Right kidney (tissue), 1 donor: ENCODE measurements around the gene DMD.

Experiments
- DNase-seq: peaks from one replicate; pipeline ENCODE4 v3.0.0-alpha.2; 2016

The DMD gene

DNA sequence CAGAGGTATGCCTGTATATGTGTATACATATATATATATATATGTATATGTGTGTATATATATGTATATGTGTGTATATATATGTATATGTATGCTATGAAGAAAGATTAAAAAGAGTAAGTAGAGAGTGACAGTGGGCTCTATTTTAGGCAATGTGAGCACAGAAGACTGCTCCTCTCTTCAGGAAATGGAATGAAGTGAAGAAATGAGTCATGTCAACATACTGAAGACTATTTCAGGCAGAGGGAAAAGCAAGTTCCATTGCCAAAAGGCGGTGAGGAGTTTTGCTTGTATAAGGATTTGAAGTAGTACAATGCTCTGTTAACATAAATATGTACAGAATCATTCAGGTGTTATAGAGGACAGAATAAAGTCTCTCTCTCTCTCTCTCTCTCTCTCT is 1366.3 kb downstream of the DMD start:
- no peak for DNase-seq

DNA sequence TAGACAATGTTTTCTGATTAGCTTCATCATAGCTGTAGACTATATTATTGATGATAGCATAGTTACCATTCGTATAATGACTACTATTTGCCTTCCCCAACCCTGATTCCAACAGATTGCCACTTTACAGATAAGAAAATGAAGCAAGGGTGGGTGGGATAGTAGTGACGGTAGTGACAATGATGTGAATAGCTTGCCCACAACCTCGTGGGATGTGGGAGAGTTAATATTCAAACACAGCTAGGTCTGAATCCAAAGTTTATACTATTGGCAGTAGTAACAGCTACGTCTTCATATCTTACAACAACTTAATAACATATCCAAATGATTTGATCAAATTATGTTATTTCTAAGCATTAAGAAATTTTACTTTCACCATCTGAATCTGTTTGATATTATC is 1372.7 kb downstream of the DMD start:
- DNase-seq: no peak

GRCh38 chrX:31837445-31838049 is 1373.8 kb downstream of the DMD start:
- DNase-seq: no peak

- no peak for DNase-seq
Measured at GRCh38 chrX:31836479-31836878, 1374.9 kb downstream of the DMD start.

- DNase-seq: no peak
Measured at GRCh38 chrX:31832263-31832662, 1379.1 kb downstream of the DMD start.

GRCh38 chrX:31820430-31821210 is 1390.7 kb downstream of the DMD start:
- no peak for DNase-seq

- DNase-seq: no peak
Measured at GRCh38 chrX:31819455-31819854, 1391.9 kb downstream of the DMD start.

DNA sequence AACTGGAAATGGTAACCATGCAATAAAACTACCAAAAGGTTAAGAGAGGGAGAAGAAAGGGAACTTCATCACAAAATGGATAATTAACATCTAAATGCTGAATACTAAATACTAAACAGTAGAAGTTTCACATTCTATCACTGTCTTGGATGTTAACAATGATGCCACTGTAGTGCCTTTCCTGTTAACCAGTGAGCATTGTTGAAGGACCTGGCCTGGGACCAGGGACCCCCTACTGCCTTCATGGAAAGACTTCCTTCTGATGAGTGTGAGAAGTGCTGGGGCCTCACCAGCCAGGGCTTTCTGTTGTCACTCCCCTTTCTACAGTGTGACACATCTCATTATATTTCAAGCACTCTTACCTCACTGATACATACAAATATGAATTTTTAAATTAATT is 1400.2 kb downstream of the DMD start:
- DNase-seq: no peak

DNA sequence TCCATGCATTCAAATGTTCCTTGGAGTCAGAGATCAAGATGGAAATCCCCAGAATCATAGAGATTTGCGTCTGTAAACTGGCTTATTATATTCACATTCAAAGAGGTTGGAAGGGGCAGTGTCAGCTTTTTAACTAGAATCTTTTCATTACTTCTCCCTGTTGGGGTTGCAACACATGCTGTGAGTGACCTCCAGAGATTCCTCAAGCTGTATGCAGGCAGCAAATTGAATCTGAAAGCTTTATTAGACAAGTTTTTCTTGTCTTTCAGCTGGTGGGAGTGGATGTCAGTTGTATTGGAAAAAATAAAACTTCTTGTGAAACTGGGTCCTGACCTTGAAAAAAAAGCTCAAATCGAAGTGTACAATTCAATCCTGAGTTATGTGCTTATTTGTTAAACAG is 1403.0 kb downstream of the DMD start:
- DNase-seq: no peak

DNA sequence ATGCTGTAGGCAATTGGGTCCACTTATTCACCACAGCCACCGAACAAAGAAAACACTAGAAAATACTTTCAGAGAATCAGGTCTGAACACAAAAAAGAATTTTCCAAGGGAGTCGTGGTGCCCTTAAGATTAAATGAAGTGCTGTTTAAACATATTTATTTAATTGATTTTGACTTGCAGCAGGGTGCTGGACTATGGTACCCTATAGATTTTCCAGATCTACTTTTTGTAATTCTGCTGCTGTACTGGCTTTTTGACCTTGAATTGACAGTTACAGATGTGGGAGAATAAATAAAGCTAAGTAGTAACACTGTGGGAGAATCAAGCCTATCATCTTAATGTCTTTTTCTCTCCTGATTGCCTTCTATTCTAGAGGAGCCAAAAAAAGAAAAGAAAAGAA is 1404.2 kb downstream of the DMD start:
- no peak for DNase-seq

GRCh38 chrX:31805781-31806180 is 1405.6 kb downstream of the DMD start:
- DNase-seq: no peak

DNA sequence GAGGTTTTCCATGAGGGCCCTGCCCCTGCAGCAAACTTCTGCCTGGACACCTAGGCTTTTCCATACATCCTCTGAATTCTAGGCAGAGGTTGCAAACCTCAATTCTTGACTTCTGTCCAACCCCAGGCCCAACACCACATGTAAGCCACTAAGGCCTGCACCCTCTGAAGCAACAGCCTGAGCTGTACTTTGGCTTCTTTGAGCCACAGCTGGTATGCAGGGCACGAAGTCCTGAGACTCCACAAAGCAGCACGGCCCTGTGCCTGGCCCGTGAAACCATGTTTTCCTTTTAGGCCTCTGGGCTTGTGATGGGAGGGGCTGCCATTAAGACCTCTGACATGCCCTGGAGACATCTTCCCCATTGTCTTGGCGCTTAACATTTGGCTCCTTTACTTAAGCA is 1411.1 kb downstream of the DMD start:
- DNase-seq: no peak

DNA sequence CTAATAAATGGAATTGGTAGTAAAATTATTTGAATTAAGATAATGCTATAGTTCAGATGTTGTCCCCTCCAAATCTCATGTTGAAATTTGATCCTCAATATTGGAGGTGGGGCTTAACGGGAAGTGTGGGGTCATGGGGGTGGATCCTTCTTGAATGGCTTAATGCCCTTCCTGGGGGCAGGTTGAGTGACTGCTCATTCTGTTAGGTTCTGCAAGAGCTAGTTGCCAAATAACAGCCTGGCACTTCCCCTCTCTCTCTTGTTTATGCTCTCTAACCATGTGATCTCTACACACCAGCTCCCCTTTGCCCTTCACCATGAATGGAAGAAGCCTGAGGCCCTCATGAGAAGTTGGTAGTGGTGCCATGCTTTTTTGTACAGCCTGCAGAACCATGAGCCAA is 1414.7 kb downstream of the DMD start:
- no peak for DNase-seq

DNA sequence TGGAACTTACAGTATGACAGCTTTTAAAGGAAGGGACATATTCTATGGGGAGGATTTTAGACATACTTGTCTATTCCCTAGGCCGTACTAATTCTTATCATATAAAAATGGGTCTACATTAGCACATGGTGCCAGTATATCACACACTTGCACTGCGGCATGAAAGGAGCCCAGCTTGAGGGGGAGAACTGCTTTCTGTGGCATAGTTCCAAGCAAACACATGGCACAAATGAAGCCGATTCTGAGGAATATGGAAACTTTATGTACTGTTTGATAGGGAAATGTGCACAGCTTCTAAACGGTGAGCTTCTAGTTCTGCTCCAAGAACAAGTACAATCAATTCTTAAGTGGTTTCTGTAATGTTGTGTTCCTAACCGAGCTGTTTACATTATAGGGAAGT is 1463.9 kb downstream of the DMD start:
- DNase-seq: no peak

DNA sequence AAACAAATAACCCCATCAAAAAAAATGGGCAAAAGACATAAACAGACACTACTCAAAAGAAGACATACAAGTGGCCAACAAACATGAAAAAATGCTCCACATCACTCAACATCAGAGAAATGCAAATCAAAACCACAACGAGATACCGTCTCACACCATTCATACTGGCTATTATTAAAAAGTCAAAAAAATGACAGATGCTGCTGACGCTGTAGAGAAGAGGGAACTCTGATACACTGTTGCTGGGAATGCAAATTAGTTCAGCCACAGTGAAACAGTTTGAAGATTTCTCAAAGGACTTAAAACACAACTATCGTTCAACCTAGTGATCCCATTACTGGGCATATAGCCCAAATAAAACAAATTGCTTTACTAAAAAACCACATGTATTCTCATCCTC is 1468.3 kb downstream of the DMD start:
- DNase-seq: no peak

- no peak for DNase-seq
Measured at GRCh38 chrX:31717474-31717873, 1493.9 kb downstream of the DMD start.

GRCh38 chrX:31715675-31716074 is 1495.7 kb downstream of the DMD start:
- DNase-seq: no peak

- no peak for DNase-seq
Measured at GRCh38 chrX:31714797-31715196, 1496.6 kb downstream of the DMD start.

GRCh38 chrX:31713120-31713519 is 1498.2 kb downstream of the DMD start:
- DNase-seq: no peak

DNA sequence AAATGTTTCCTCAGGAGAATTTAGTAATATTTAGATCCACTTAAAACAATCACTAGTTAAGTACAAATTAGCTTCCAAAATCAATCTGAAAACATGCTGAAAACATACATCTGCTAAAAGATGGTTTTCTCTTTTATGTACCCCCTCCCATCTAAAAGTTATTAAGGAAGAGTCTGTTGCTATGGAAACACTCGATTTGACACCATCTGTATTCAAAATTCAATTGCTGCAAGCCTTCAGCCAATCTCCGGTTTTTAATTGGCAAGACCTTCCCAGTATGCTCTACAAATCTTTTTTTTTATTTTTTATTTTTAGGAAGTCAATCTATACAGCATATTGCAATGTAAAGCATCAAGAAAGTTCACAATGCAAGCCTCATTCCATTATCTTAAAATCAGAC is 1500.2 kb downstream of the DMD start:
- DNase-seq: no peak

DNA sequence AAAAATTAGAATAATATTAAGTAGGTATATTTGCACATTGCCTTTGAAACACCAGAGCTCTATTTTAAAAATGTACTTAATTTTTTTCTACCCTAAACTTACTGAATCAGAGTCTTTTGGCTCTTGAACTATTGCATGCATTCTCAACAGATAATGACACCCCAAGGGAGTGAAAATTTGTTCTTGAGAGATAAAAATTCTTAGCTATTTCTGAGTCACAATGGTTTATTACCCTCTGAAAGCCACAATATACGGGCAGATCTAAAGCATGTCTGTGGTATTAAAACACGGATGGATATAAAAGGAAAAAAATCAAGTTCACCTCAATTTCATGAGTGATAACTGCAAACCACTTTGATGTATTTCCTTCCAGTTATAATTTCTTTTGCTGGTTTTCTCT is 1503.2 kb downstream of the DMD start:
- no peak for DNase-seq

- no peak for DNase-seq
Measured at GRCh38 chrX:31706466-31706865, 1504.9 kb downstream of the DMD start.

DNA sequence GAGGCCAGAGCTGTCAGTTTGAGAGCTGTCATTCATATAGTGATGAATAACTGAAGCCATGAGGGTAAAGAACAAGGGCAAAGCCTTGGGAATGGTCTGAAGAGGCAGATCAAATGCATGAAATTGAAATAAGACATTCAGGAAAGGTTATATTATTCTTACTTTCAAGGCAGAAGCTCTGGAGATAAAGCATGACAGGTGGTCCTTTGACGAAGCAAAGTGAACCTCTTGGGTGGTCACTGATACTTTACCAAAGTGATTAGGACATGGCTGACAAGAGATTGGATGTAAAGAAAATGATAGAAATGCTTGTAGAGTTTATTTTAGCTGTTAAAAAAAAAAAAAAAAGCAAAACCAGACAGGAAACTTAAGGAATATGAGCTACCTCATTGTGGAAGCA is 1505.5 kb downstream of the DMD start:
- no peak for DNase-seq

- no peak for DNase-seq
Measured at GRCh38 chrX:31704938-31705337, 1506.4 kb downstream of the DMD start.

GRCh38 chrX:31702222-31702621 is 1509.1 kb downstream of the DMD start:
- no peak for DNase-seq
